Measurements from ENCODE around the gene CSHL1.
"Not testable (repeated sequence)": the region's sequence is repeated elsewhere in the genome, so short reads cannot be mapped to it uniquely, and the experiment has no call there.

- TF ChIP-seq, protein P1, sequence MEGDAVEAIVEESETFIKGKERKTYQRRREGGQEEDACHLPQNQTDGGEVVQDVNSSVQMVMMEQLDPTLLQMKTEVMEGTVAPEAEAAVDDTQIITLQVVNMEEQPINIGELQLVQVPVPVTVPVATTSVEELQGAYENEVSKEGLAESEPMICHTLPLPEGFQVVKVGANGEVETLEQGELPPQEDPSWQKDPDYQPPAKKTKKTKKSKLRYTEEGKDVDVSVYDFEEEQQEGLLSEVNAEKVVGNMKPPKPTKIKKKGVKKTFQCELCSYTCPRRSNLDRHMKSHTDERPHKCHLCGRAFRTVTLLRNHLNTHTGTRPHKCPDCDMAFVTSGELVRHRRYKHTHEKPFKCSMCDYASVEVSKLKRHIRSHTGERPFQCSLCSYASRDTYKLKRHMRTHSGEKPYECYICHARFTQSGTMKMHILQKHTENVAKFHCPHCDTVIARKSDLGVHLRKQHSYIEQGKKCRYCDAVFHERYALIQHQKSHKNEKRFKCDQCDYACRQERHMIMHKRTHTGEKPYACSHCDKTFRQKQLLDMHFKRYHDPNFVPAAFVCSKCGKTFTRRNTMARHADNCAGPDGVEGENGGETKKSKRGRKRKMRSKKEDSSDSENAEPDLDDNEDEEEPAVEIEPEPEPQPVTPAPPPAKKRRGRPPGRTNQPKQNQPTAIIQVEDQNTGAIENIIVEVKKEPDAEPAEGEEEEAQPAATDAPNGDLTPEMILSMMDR (IDR thresholded peaks at IDR 0.05; ENCODE audit: low read depth, low read length), result peak; percentile 35
- TF ChIP-seq EZH2phosphoT487 (IDR thresholded peaks at IDR 0.05; ENCODE audit: low read depth), result not testable (repeated sequence)
Observed at GRCh38 chr17:63889026-63889848, 21.8 kb downstream of the CSHL1 start.

All from OCI-LY3 (cell line).